ENCODE data around the gene PRRC2B.

- TF ChIP-seq CTCF (IDR thresholded peaks at IDR 0.05 in 8 of 11, conservative IDR thresholded peaks at IDR 0.05 in 3 of 11) = no peak
- peak in 1 of 3 donors; percentile 11 for TF ChIP-seq POLR2AphosphoS5 (IDR thresholded peaks at IDR 0.05)
- TF ChIP-seq POLR2A (IDR thresholded peaks at IDR 0.05) = no peak
Observed at GRCh38 chr9:131461166-131461565, 67.3 kb downstream of the PRRC2B start.

All from spleen (tissue), 7 donors.